Activated CD4-positive, alpha-beta T cell treated with anti-CD3 and anti-CD28 coated beads, Interleukin-2, amount 10 ng/mL, durations not matched to agents 7 days and 5 days (primary cell): Measurements from ENCODE around the gene ALDH16A1. TPM values are rescaled to one million over a fixed set of nuclear protein-coding genes. Genes with fewer than 3 reads are reported as not detected.

Source experiments
- CTCF ChIA-PET: fragments of 350-600 bp; sonication (Branson Sonifier 250); formaldehyde crosslinking; loops from one replicate; lab custom pipeline; 2021; ENCODE audit warnings: antibody characterized with exemption; lab: Charles Lee
- POLR2A ChIA-PET: fragments of 350-600 bp; sonication (Branson Sonifier 250); formaldehyde crosslinking; loops from one replicate; lab custom pipeline; 2021; ENCODE audit warnings: antibody characterized with exemption; lab: Charles Lee
- DNase-seq: peaks from one replicate; pipeline ENCODE4 v3.0.0-alpha.2; 2020
- H3K27ac Mint-ChIP-seq: one replicate; pipeline ENCODE4 v1.8.0; 2021; ENCODE audit warnings: mild to moderate bottlenecking, moderate library complexity, mixed read lengths
- H3K27me3 Mint-ChIP-seq: one replicate; pipeline ENCODE4 v1.8.0; 2021; ENCODE audit warnings: mixed read lengths
- H3K36me3 Mint-ChIP-seq: one replicate; pipeline ENCODE4 v1.8.0; 2021; ENCODE audit warnings: low read depth, mixed read lengths
- H3K4me1 Mint-ChIP-seq: one replicate; pipeline ENCODE4 v1.8.0; 2021; ENCODE audit warnings: mixed read lengths
- H3K4me3 Mint-ChIP-seq: one replicate; pipeline ENCODE4 v1.8.0; 2021; ENCODE audit warnings: mild to moderate bottlenecking, moderate library complexity, mixed read lengths
- H3K9me3 Mint-ChIP-seq: one replicate; pipeline ENCODE4 v1.8.0; 2021; ENCODE audit warnings: mixed read lengths
- total RNA-seq, 2 experiments: library from RNA; stranded (reverse); gene quantifications; one replicate each; pipeline ENCODE4 v1.2.3, GENCODE V29; 2021

The ALDH16A1 gene
- total RNA-seq, 2 experiments from 2014 or later, result 49.2 to 60.4 TPM

DNA sequence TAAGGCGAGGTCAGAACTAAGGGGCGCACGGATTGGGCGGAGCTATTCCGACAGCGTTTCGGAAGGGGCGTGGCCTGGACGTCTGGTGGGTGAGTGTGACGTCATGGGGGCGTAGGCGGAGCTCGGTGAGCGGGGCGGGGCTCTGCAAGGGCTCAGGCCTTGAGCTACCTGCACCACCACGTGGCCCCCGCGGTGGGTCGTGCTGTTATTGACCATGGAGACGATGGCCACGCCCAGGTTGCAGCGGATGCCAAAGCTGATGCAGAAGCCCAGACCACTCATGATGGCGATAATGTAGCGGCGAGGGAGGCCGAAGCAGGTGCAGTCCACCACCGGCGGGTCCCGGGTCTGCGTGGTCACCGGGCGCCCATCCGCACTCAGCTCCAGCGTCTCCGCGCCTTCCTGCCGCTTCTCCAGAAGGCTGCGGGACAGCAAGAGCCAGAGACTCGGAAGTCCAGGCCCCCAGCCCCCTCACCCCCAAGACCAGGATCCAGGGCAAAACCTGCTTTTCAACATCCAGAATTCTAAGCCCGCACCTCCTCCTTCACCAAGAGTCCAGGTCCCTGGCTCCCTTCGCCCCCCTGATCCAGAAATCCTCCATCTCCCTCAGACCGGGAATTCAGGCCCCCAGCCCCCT lies 16.5 kb upstream of the ALDH16A1 start:
- ChIA-PET CTCF (interaction anchor here (0.7 to 1.8 kb wide), 9 partner anchors 10 to 45 kb away, joined by 3 to 6 read pairs (median 3); no protein-coding TSS in a partner anchor), POLR2A (interaction anchor here (0.6 kb wide), 1 partner anchor 17 kb away, joined by 3 read pairs; the partner anchor contains the start of gene ALDH16A1)
- peak; percentile 54 for DNase-seq
- Mint-ChIP-seq H3K36me3 (peaks cover 4% of the 10 kb centered on the region), H3K4me1 (peaks cover 34% of the 10 kb centered on the region), H3K27me3 (peaks cover 86% of the 10 kb centered on the region), H3K9me3 (no peaks in the 10 kb centered on the region), H3K4me3 (no peak overlapping the region), H3K27ac (no peak overlapping the region)

DNA sequence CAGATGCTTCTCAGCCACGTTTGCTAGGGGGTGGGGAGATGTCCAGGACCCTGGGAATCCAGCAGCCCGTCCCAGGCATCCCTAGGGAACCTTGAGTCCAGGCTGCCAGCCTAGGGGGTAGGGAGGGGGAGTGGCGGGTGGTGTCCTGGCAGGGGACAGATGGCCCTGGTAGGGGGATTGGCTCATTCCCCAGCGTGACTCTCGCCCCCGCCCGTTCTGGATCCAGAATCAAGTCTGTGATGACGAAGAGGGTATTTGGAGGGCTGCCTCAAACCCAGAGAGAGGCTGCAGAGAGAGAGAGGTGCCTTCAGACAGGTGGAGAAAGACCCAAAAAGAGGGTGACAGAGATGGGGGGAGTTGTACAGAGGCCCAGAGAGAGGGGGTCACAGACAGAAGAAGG lies 15.8 kb upstream of the ALDH16A1 start:
- Mint-ChIP-seq H3K27me3 (peaks cover 88% of the 10 kb centered on the region), H3K36me3 (peaks cover 4% of the 10 kb centered on the region), H3K4me3 (no peak overlapping the region), H3K4me1 (peaks cover 37% of the 10 kb centered on the region), H3K27ac (peak overlapping the region; percentile 41), H3K9me3 (no peaks in the 10 kb centered on the region)
- CTCF ChIA-PET, result no interaction called here
- POLR2A ChIA-PET, result no interaction called here
- DNase-seq, result no peak

DNA sequence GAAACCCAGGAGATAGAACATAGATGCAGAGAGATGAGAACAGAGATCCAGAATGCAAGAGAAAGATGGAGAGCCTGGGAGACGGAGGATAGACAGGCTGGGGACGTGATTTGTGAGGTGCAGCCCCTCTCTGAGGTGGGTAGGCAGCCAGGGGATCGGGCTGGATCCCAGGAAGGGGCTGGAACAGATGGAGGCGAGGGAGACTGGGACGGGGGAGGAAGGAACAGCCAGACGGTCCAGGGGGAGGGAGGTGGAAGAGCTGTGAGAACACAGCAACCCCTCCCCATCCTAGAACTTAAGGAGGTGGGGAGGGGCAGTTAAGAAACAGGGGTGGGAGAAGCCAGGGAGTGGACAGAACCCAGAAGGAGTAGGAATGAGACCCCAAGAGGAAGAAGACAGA lies 14.8 kb upstream of the ALDH16A1 start:
- peaks cover 39% of the 10 kb centered on the region for H3K4me1 Mint-ChIP-seq
- peaks cover 86% of the 10 kb centered on the region for H3K27me3 Mint-ChIP-seq
- peaks cover 4% of the 10 kb centered on the region for H3K36me3 Mint-ChIP-seq
- no peaks in the 10 kb centered on the region for H3K9me3 Mint-ChIP-seq
- CTCF ChIA-PET, result no interaction called here
- no peak for DNase-seq
- no peak overlapping the region for H3K4me3 Mint-ChIP-seq
- POLR2A ChIA-PET, result no interaction called here
- no peak overlapping the region for H3K27ac Mint-ChIP-seq

GRCh38 chr19:49439836-49440235 lies 13.2 kb upstream of the ALDH16A1 start:
- Mint-ChIP-seq H3K4me3 (no peak overlapping the region), H3K9me3 (no peaks in the 10 kb centered on the region), H3K36me3 (peaks cover 4% of the 10 kb centered on the region), H3K4me1 (peaks cover 46% of the 10 kb centered on the region), H3K27ac (no peak overlapping the region), H3K27me3 (peaks cover 76% of the 10 kb centered on the region)
- POLR2A ChIA-PET, result no interaction called here
- CTCF ChIA-PET, result interaction anchor here (0.7 to 1.7 kb wide), 4 partner anchors 11 to 48 kb away, joined by 3 to 4 read pairs (median 4); partner anchors contain the start of gene PIH1D1
- no peak for DNase-seq

- Mint-ChIP-seq H3K27me3 (peaks cover 68% of the 10 kb centered on the region), H3K9me3 (no peaks in the 10 kb centered on the region), H3K27ac (peak overlapping the region; percentile 25), H3K36me3 (peaks cover 8% of the 10 kb centered on the region), H3K4me3 (peak overlapping the region; percentile 42), H3K4me1 (peaks cover 50% of the 10 kb centered on the region)
- ChIA-PET CTCF (interaction anchor here (0.7 to 1.7 kb wide), 4 partner anchors 11 to 49 kb away, joined by 3 to 4 read pairs (median 4); partner anchors contain the start of gene PIH1D1), POLR2A (no interaction called here)
- DNase-seq, result no peak
These were observed 12.4 kb upstream of the ALDH16A1 start for GRCh38 chr19:49440439-49441209.

- Mint-ChIP-seq H3K9me3 (no peaks in the 10 kb centered on the region), H3K27ac (peak within 1 kb of the TSS; percentile 68), H3K4me3 (peak within 1 kb of the TSS; percentile 79), H3K4me1 (peaks cover 50% of the 10 kb centered on the region), H3K27me3 (peaks cover 60% of the 10 kb centered on the region), H3K36me3 (peaks cover 13% of the 10 kb centered on the region)
- POLR2A ChIA-PET, result no interaction called here
- CTCF ChIA-PET, result interaction anchor here (1.1 to 1.9 kb wide), 4 partner anchors 14 to 157 kb away, joined by 4 to 7 read pairs (median 5); no protein-coding TSS in a partner anchor
- peak; percentile 49 for DNase-seq
These were observed 11.6 kb upstream of the ALDH16A1 start, which contains the start of gene SLC17A7 for GRCh38 chr19:49441210-49441959. SLC17A7 (minus strand) TSS chr19:49441527; CDS start chr19:49441379, 148 bp downstream.

GRCh38 chr19:49441960-49442350 lies 11.1 kb upstream of the ALDH16A1 start:
- Mint-ChIP-seq H3K36me3 (peaks cover 18% of the 10 kb centered on the region), H3K27me3 (peaks cover 54% of the 10 kb centered on the region)
- POLR2A ChIA-PET, result no interaction called here

DNA sequence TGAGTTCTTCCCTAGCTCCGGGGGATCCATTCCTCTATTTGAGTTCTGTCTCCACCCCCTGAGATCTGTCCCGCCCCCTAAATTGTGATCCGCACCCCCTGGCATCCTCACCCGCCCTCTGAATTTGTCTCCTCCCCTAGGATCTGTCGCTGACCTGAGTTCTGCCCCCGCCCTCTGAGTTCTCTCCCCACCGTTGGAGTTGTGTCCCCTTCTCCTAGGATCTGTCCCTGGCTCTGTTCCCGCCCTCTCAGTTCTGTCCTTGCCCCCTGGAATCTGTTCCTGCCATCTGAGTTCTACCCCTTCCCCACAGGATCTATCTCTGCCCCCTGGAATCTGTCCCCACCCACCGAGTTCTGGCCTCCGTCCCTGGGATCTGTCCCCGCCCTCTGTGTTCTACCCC lies 10.7 kb upstream of the ALDH16A1 start:
- DNase-seq, result peak; percentile 32
- peaks cover 48% of the 10 kb centered on the region for H3K4me1 Mint-ChIP-seq
- peaks cover 50% of the 10 kb centered on the region for H3K27me3 Mint-ChIP-seq
- H3K4me3 Mint-ChIP-seq, result peak overlapping the region; percentile 79
- H3K36me3 Mint-ChIP-seq, result peaks cover 20% of the 10 kb centered on the region
- ChIA-PET CTCF (interaction anchor here (0.6 to 1.9 kb wide), 20 partner anchors 8 to 217 kb away, joined by 3 to 10 read pairs (median 4); partner anchors contain the start of genes GFY and PIH1D1), POLR2A (interaction anchor here (1.0 kb wide), 1 partner anchor 11 kb away, joined by 6 read pairs; the partner anchor contains the start of gene ALDH16A1)
- H3K27ac Mint-ChIP-seq, result peak overlapping the region; percentile 68
- no peaks in the 10 kb centered on the region for H3K9me3 Mint-ChIP-seq

More at GRCh38 chr19:49441960-49442350, 11.1 kb upstream of the ALDH16A1 start:
- no peak for DNase-seq
- Mint-ChIP-seq H3K4me1 (peaks cover 49% of the 10 kb centered on the region), H3K27ac (no peak overlapping the region), H3K9me3 (no peaks in the 10 kb centered on the region), H3K4me3 (peak overlapping the region; percentile 79)
- CTCF ChIA-PET, result interaction anchor here (1.1 to 1.9 kb wide), 7 partner anchors 15 to 216 kb away, joined by 3 to 7 read pairs (median 4); no protein-coding TSS in a partner anchor

GRCh38 chr19:49442771-49443365 lies 10.2 kb upstream of the ALDH16A1 start:
- Mint-ChIP-seq H3K4me1 (peaks cover 50% of the 10 kb centered on the region), H3K27ac (peak overlapping the region; percentile 91), H3K9me3 (no peaks in the 10 kb centered on the region), H3K4me3 (peak overlapping the region; percentile 79), H3K27me3 (peaks cover 45% of the 10 kb centered on the region), H3K36me3 (peaks cover 20% of the 10 kb centered on the region)
- ChIA-PET POLR2A (interaction anchor here (0.6 to 1.0 kb wide), 2 partner anchors 10 to 99 kb away, joined by 3 to 6 read pairs; partner anchors contain the start of gene ALDH16A1), CTCF (interaction anchor here (0.6 to 1.9 kb wide), 20 partner anchors 9 to 217 kb away, joined by 3 to 10 read pairs (median 4); partner anchors contain the start of genes GFY and PIH1D1)
- peak; percentile 73 for DNase-seq

- CTCF ChIA-PET, result interaction anchor here (0.6 to 1.9 kb wide), 19 partner anchors 8 to 836 kb away, joined by 3 to 10 read pairs (median 4); partner anchors contain the start of genes GFY, PIH1D1 and RRAS
- H3K27me3 Mint-ChIP-seq, result peaks cover 39% of the 10 kb centered on the region
- H3K9me3 Mint-ChIP-seq, result no peaks in the 10 kb centered on the region
- peaks cover 25% of the 10 kb centered on the region for H3K36me3 Mint-ChIP-seq
- H3K27ac Mint-ChIP-seq, result peak overlapping the region; percentile 91
- peak; percentile 94 for DNase-seq
- POLR2A ChIA-PET, result interaction anchor here (0.6 to 1.0 kb wide), 2 partner anchors 10 to 100 kb away, joined by 3 to 6 read pairs; partner anchors contain the start of gene ALDH16A1
- H3K4me3 Mint-ChIP-seq, result peak overlapping the region; percentile 79
- H3K4me1 Mint-ChIP-seq, result peaks cover 57% of the 10 kb centered on the region
These were observed 9.5 kb upstream of the ALDH16A1 start for GRCh38 chr19:49443366-49444099.
